IPS-20b (cell line): ENCODE measurements around the gene IL6.
"Not testable (repeated sequence)": the region's sequence is repeated elsewhere in the genome, so short reads cannot be mapped to it uniquely, and the experiment has no call there.

ENCODE experiments used
- H3K27ac ChIP-seq: one replicate; pipeline ENCODE4 v1.5.1; 2013; ENCODE audit warnings: low read length
- H3K27me3 ChIP-seq: 2 replicates; pipeline ENCODE4 v1.6.1; 2013; ENCODE audit warnings: mild to moderate bottlenecking, low read length, inconsistent platforms; ENCODE audit not compliant: insufficient read depth
- H3K36me3 ChIP-seq: 2 replicates; pipeline ENCODE4 v1.6.1; 2013; ENCODE audit warnings: low read depth, mild to moderate bottlenecking, inconsistent platforms, low read length, moderate library complexity; ENCODE audit not compliant: insufficient read depth
- H3K4me1 ChIP-seq: 2 replicates; pipeline ENCODE4 v1.6.1; 2013; ENCODE audit warnings: mild to moderate bottlenecking, control low read depth, inconsistent platforms, low read length, moderate library complexity; ENCODE audit not compliant: insufficient read depth
- H3K4me3 ChIP-seq: 2 replicates; pipeline ENCODE4 v1.5.1; 2013; ENCODE audit warnings: mild to moderate bottlenecking, low read length, inconsistent platforms
- H3K9ac ChIP-seq: 2 replicates; pipeline ENCODE4 v1.6.1; 2013; ENCODE audit warnings: low read depth, mild to moderate bottlenecking, inconsistent platforms, low read length, moderate library complexity
- H3K9me3 ChIP-seq: 2 replicates; pipeline ENCODE4 v1.6.1; 2013; ENCODE audit warnings: mild to moderate bottlenecking, low read depth, low read length, inconsistent platforms; ENCODE audit not compliant: insufficient read depth

Gene IL6

GRCh38 chr7:22695476-22696132 lies 31.4 kb upstream of the IL6 start:
- H3K4me1 ChIP-seq: no peaks in the 10 kb centered on the region
- no peaks in the 10 kb centered on the region for H3K27me3 ChIP-seq
- H3K27ac ChIP-seq: no peak overlapping the region
- no peak overlapping the region for H3K4me3 ChIP-seq
- H3K9ac ChIP-seq: no peak overlapping the region
- H3K9me3 ChIP-seq: no peaks in the 10 kb centered on the region
- H3K36me3 ChIP-seq: no peaks in the 10 kb centered on the region

- Histone ChIP-seq H3K9ac (no peak overlapping the region), H3K27me3 (no peaks in the 10 kb centered on the region), H3K4me3 (no peak overlapping the region), H3K4me1 (no peaks in the 10 kb centered on the region), H3K36me3 (no peaks in the 10 kb centered on the region), H3K9me3 (no peaks in the 10 kb centered on the region), H3K27ac (no peak overlapping the region)
Observed at GRCh38 chr7:22696541-22697228, 30.3 kb upstream of the IL6 start.

GRCh38 chr7:22697322-22697859 lies 29.6 kb upstream of the IL6 start:
- no peaks in the 10 kb centered on the region for H3K9me3 ChIP-seq
- H3K4me1 ChIP-seq: no peaks in the 10 kb centered on the region
- no peak overlapping the region for H3K4me3 ChIP-seq
- H3K27me3 ChIP-seq: no peaks in the 10 kb centered on the region
- H3K36me3 ChIP-seq: no peaks in the 10 kb centered on the region
- H3K9ac ChIP-seq: no peak overlapping the region
- H3K27ac ChIP-seq: no peak overlapping the region

- Histone ChIP-seq H3K27ac (no peak overlapping the region), H3K4me1 (peaks cover 5% of the 10 kb centered on the region), H3K9me3 (no peaks in the 10 kb centered on the region), H3K9ac (no peak overlapping the region), H3K4me3 (no peak overlapping the region), H3K27me3 (no peaks in the 10 kb centered on the region), H3K36me3 (no peaks in the 10 kb centered on the region)
Observed at GRCh38 chr7:22697876-22698606, 29.0 kb upstream of the IL6 start.

GRCh38 chr7:22698767-22699166 lies 28.2 kb upstream of the IL6 start:
- Histone ChIP-seq H3K4me1 (peaks cover 5% of the 10 kb centered on the region), H3K27ac (no peak overlapping the region), H3K9me3 (no peaks in the 10 kb centered on the region), H3K27me3 (no peaks in the 10 kb centered on the region), H3K4me3 (no peak overlapping the region), H3K9ac (no peak overlapping the region), H3K36me3 (no peaks in the 10 kb centered on the region)

GRCh38 chr7:22700559-22701002 lies 26.4 kb upstream of the IL6 start:
- Histone ChIP-seq H3K4me1 (peaks cover 5% of the 10 kb centered on the region), H3K27ac (no peak overlapping the region), H3K4me3 (no peak overlapping the region), H3K9ac (no peak overlapping the region), H3K27me3 (no peaks in the 10 kb centered on the region), H3K36me3 (no peaks in the 10 kb centered on the region), H3K9me3 (no peaks in the 10 kb centered on the region)

GRCh38 chr7:22702516-22702915 lies 24.5 kb upstream of the IL6 start:
- H3K27ac ChIP-seq: no peak overlapping the region
- no peaks in the 10 kb centered on the region for H3K27me3 ChIP-seq
- no peaks in the 10 kb centered on the region for H3K36me3 ChIP-seq
- H3K9ac ChIP-seq: no peak overlapping the region
- peaks cover 5% of the 10 kb centered on the region for H3K4me1 ChIP-seq
- no peaks in the 10 kb centered on the region for H3K9me3 ChIP-seq
- H3K4me3 ChIP-seq: no peak overlapping the region

- H3K27ac ChIP-seq, H3K4me3 ChIP-seq, H3K4me1 ChIP-seq, H3K27me3 ChIP-seq, H3K36me3 ChIP-seq, H3K9me3 ChIP-seq, H3K9ac ChIP-seq: not testable (repeated sequence)
Observed at GRCh38 chr7:22703107-22703855, 23.7 kb upstream of the IL6 start.

GRCh38 chr7:22703978-22704610 lies 22.9 kb upstream of the IL6 start:
- not testable (repeated sequence) for H3K9ac ChIP-seq, H3K36me3 ChIP-seq, H3K27ac ChIP-seq, H3K4me1 ChIP-seq, H3K27me3 ChIP-seq, H3K9me3 ChIP-seq
- peak overlapping the region; percentile 32; the same call in 1 of the 2 replicates for H3K4me3 ChIP-seq

GRCh38 chr7:22704722-22705121 lies 22.3 kb upstream of the IL6 start:
- Histone ChIP-seq H3K4me1 (peaks cover 14% of the 10 kb centered on the region), H3K4me3 (peak overlapping the region; percentile 26; the same call in 1 of the 2 replicates)
- not testable (repeated sequence) for H3K27me3 ChIP-seq, H3K9me3 ChIP-seq, H3K36me3 ChIP-seq, H3K9ac ChIP-seq, H3K27ac ChIP-seq

GRCh38 chr7:22705874-22706273 lies 21.1 kb upstream of the IL6 start:
- not testable (repeated sequence) for H3K9ac ChIP-seq, H3K27me3 ChIP-seq, H3K36me3 ChIP-seq, H3K9me3 ChIP-seq, H3K27ac ChIP-seq, H3K4me3 ChIP-seq
- peaks cover 14% of the 10 kb centered on the region for H3K4me1 ChIP-seq
